Subcutaneous adipose tissue (tissue), 4 donors: ENCODE measurements around the gene NMNAT3. TPM values are rescaled to one million over a fixed set of nuclear protein-coding genes. Genes with fewer than 3 reads are reported as not detected.

Experiments
- total RNA-seq, 4 donors: library from RNA; depleted of rRNA; stranded (reverse); fragments of >200 nt; gene quantifications; one replicate each; pipeline ENCODE4 v1.1.0, GENCODE V29; 2016
- TF ChIP-seq, protein P1 (sequence below): fragments of 450-650 bp; IDR thresholded peaks from one replicate; pipeline ENCODE4 v1.5.1; 2016; ENCODE audit warnings: low read depth, mild to moderate bottlenecking, control low read depth, antibody characterized with exemption, moderate library complexity

Gene NMNAT3
- total RNA-seq, 4 donors from 2014 or later: 7.8 to 13.4 (median 9.1) TPM

DNA sequence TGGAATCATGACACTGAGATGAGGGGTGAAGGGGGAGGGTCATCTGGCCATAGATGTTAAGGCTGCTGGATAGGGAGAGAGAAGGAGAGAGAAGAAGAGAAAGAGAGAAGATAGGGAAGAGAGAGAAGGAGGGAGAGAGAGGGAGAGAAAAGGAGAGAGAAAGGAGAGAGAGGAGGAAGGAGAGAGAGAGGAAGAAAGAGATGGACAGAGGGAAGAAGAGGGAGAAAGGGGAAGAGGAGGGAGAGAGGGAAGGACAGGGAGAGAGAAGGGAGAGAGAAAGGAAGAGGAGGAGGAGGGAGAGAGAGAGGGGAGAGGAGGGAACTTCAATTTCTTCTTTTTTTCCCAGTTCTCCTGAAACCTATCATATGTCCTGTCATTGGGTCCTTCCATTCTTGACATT lies 123.1 kb downstream of the NMNAT3 start:
- TF ChIP-seq, protein P1, sequence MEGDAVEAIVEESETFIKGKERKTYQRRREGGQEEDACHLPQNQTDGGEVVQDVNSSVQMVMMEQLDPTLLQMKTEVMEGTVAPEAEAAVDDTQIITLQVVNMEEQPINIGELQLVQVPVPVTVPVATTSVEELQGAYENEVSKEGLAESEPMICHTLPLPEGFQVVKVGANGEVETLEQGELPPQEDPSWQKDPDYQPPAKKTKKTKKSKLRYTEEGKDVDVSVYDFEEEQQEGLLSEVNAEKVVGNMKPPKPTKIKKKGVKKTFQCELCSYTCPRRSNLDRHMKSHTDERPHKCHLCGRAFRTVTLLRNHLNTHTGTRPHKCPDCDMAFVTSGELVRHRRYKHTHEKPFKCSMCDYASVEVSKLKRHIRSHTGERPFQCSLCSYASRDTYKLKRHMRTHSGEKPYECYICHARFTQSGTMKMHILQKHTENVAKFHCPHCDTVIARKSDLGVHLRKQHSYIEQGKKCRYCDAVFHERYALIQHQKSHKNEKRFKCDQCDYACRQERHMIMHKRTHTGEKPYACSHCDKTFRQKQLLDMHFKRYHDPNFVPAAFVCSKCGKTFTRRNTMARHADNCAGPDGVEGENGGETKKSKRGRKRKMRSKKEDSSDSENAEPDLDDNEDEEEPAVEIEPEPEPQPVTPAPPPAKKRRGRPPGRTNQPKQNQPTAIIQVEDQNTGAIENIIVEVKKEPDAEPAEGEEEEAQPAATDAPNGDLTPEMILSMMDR: no peak

DNA sequence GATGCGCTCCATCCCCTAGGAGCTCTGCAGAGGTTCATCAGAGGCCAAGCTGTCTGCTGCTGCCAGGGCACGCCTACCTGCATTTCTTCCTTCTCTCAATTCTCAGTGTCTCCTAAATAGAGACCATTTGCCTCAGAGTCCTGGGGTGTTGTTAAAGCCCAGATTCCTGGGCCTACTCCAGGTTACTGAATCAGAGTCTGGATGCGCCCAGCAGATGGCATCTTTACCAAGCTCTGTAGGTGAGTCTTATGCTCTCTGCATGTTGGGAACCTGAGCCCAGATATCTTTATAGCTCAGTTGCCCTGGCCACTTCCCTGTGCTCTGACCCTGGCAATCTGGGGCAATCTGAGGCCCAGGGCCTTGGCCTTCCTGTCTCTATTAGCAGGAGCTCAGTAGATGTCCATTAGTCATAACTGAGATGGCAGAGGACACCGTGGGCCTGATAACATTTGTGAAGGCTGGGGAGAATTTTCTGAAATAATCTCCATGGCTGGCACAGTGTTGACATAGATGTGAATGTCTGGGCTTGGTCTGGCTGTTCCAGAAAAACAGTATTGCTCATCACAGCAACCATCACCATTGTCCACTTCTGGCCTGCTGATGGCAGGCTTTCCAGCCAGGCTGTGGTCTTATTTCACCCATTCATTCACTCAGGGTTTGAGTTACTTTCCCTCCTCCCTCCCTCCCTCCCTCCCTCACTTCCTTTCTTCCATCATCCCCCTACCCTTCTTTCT lies 125.0 kb downstream of the NMNAT3 start:
- TF ChIP-seq, protein P1: no peak

DNA sequence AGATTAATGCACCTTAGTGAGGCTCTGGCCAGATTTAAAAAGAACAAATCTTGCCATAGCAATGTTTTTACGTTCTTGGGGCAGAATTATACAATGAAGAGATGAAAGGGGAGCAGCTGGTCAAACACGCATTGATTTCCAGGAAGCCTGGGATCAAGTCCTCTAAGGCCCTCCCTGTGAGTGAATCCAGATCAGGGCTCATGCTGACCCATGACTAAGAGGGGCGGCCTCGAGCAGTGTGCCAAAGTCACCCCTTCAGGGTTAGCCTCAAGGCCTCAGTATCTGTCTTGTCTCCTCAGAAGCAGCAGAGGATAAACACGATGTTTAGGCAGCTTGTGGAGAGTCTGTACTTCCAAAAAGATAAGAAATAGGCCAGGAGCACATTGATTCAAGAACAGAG lies 129.0 kb downstream of the NMNAT3 start:
- TF ChIP-seq, protein P1: no peak

DNA sequence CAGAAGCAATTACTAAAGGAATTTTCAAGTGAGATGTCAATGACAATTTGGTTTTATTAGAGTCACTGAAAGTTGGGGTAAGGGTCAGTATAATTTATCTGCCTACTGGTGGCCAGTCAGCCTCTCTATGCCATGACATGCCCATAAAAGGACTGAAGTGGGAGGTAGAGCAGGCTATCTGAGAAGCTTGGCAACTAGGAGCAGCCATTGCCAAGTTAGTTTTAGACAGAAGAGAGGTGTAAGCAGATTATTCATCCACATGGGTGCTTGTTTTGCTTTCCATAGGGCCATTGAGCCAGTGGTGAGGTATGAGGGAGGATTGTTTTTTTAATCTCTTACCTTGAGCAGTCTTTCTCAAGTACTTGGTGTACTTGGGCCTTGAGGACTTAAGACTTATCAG lies 130.1 kb downstream of the NMNAT3 start:
- TF ChIP-seq, protein P1: no peak

DNA sequence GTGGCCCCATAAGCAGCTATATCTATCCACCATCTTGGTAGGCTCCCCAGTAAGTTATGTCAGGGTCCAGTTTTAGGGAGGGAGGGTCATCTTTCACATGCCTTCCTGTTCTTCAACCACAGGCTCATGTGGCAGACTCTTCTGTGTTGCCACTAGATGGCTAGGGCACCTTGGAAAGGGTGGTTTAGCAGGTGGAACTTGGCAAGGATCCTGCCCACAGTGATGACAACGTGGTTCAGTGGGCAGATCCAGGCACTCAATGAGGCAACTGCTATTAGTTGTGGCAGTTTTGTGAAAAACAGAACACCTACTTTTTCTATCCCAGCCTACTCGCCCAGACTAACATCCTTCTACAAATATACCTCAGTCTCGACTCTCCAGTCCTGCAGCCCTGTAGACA lies 131.0 kb downstream of the NMNAT3 start:
- TF ChIP-seq, protein P1: no peak

DNA sequence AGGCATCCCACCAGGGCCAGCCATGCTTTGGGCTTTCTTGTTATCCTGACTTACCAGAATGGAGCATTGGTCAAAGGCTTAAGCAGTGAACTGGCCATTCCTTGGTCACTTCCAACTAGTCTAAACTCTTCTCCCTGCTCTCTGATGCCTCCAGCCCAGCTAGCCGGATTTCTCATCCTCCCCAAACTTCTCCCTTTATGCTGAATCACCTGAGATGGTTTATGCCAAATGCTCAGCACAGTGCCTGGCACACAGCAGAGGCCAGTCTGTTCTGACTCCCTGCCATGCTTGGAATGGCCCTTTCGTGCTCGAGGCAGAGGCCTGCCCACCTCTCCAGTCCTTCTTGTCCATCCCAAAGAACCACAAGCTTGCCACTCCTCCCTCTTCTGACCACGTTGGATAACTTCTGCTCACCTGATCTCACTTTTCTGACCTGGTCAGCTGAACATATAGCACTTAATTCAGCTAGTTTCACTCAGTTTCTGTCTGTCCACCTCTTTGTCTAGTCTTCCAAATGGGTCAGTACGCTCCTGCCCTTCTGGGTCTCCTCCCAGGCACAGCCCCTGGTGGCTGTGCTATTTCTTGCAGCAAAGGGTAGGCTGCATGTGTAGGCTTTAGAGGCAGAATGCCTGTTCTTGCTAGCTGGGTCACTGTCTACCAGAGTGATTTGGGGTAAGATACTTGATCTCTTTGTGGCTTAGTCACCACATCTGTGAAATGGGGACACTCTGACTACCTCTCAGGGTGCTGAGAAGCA lies 136.1 kb downstream of the NMNAT3 start:
- TF ChIP-seq, protein P1: no peak

DNA sequence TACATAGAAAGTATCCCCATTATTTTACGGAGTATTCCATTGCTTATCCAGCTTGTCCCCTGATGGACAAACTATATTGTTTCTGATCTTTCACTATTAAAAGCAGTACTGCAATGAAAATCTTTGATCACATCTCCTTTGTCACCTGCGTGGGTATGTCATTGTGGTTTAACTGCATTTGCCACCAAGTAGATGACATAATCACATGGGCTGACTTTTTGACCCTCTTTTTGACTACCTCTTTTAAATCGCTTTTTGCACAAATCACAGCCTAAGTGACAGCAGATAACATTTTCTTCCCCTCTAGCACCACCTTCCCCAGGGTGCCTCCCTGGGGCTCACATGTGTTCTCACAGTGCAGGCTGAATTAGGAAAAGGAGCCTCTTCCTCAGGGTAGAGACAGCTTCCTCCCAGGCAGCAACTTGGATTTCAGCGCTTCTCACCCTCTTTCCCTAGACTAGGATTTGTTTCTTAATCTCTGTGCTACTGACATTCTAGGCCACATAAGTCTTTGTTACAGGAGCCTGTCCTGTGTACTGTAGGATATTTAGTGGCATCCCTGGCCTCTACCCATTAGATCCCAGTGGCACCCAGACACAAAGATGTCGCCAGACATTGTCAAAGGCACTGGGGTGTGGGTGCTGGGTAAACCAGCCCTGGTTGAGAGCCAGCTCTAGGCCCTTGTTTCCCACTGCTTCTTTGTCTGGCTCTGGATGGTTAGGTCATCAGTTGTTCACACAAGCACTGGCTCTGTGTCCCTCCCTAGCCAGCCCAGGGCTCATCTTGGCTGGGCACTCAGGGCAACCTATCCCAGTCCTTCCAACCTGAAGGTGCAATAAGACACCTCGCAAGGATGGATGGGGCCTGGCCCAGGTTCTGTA lies 136.9 kb downstream of the NMNAT3 start:
- TF ChIP-seq, protein P1: no peak
